GM12874 (cell line): ENCODE measurements around the gene LRRC32.

Experiments
- CTCF ChIP-seq: IDR thresholded peaks from 2 replicates; pipeline ENCODE4 v1.5.1; 2011; ENCODE audit warnings: low read depth, mild to moderate bottlenecking, control low read depth, low read length, moderate library complexity; ENCODE audit not compliant: insufficient read depth

Gene LRRC32

GRCh38 chr11:76639621-76640020 is 30.9 kb downstream of the LRRC32 start:
- no peak for TF ChIP-seq CTCF

- TF ChIP-seq CTCF: no peak
Observed at GRCh38 chr11:76638270-76639197, 32.0 kb downstream of the LRRC32 start.

- no peak for TF ChIP-seq CTCF
Observed at GRCh38 chr11:76637491-76638269, 32.9 kb downstream of the LRRC32 start.

GRCh38 chr11:76636826-76637460 is 33.6 kb downstream of the LRRC32 start:
- no peak for TF ChIP-seq CTCF

GRCh38 chr11:76635991-76636738 is 34.4 kb downstream of the LRRC32 start:
- TF ChIP-seq CTCF: no peak

GRCh38 chr11:76634886-76635285 is 35.7 kb downstream of the LRRC32 start:
- TF ChIP-seq CTCF: no peak
